ENCODE data around the gene FNDC3A.

FNDC3A gene

DNA sequence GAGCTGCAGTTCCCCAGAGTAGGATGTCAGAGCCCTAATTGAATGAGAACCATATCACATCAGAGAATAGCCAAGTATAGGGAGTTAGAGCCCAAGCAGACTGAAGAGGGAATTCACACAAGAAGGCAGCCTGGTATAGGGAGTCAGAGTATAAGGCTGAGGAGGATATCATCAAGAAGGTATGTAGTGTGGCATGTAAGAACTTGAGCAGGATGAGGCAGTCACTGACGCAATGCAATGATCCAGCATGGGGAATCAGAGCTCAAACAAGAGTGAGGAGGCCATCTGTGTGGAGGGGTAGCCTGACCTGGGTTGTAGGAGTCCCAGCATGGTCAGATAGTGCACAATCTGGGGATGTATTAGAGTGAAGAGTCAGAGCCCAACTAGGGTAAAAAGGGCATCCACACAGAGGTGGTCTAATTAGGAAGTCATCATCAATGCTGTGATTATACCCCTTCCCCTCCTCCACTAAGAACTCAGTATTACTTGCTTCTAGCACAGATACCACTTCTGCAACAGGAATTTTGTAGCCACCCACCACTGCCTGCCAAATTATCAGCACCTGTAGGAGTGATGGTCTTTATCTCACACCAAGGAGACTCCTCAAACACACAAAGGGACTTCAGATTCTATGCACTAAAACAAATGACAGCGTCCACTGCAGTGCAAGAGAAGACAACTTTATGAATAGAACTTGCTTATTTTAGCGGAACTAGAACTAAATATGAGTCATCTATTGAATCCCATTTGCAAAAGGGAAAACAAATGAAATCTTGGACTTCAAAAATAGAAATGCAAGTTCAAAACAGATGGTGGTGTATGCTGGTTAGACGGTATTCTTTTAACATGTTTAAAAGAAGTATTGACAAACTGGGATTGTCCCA lies 107.2 kb downstream of the FNDC3A start:
- peak; percentile 70 for DNase-seq (ENCODE audit: low read depth)
- H3K4me3 ChIP-seq (ENCODE audit: low read depth, low read length), result no peak overlapping the region
- TF ChIP-seq, protein P1, sequence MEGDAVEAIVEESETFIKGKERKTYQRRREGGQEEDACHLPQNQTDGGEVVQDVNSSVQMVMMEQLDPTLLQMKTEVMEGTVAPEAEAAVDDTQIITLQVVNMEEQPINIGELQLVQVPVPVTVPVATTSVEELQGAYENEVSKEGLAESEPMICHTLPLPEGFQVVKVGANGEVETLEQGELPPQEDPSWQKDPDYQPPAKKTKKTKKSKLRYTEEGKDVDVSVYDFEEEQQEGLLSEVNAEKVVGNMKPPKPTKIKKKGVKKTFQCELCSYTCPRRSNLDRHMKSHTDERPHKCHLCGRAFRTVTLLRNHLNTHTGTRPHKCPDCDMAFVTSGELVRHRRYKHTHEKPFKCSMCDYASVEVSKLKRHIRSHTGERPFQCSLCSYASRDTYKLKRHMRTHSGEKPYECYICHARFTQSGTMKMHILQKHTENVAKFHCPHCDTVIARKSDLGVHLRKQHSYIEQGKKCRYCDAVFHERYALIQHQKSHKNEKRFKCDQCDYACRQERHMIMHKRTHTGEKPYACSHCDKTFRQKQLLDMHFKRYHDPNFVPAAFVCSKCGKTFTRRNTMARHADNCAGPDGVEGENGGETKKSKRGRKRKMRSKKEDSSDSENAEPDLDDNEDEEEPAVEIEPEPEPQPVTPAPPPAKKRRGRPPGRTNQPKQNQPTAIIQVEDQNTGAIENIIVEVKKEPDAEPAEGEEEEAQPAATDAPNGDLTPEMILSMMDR (IDR thresholded peaks at IDR 0.05; ENCODE audit: insufficient read depth, low read depth, low read length, missing control alignments), result no peak

DNA sequence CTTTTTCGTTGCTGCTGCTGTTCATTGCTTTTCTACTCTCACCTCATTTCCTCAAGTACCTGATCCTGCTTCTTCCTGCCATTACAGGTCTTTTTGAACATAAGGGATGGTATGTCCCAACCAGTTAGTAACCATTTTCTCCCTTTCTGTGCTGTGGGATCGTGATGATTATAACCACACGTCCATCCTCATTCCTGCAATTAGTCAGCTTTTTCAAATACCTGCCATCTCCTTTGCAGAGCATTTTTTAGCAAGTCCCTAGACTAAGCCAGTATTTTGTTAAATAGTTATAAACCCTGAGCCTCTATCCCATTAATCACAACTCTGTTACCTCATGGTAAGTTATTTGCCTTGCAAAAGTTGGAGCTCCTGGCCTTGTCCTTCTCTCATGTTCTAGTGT lies 109.2 kb downstream of the FNDC3A start:
- TF ChIP-seq, protein P1 (IDR thresholded peaks at IDR 0.05; ENCODE audit: insufficient read depth, low read depth, low read length, missing control alignments), result no peak
- DNase-seq (ENCODE audit: low read depth), result peak; percentile 23
- H3K4me3 ChIP-seq (ENCODE audit: low read depth, low read length), result no peak overlapping the region

DNA sequence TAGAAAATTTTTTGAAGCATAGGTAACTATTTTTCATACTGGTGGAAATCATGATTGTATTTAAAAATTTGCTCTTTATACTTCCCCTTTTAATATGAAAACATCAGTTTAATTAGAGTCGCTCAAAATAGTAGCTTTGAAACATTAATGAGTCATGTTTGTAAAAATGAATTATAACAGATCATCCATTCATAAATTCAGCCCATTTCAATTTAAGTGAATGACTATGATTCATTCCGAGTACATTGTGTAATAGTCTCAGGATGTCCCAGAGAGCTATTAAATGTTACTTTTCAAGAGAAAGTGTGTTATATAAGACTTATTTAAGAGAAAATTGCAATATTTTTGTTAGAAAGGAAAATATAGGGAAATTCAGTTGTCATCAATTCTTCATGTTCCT lies 111.0 kb downstream of the FNDC3A start:
- no peak for DNase-seq (ENCODE audit: low read depth)
- no peak overlapping the region for H3K4me3 ChIP-seq (ENCODE audit: low read depth, low read length)
- TF ChIP-seq, protein P1 (IDR thresholded peaks at IDR 0.05; ENCODE audit: insufficient read depth, low read depth, low read length, missing control alignments), result no peak

DNA sequence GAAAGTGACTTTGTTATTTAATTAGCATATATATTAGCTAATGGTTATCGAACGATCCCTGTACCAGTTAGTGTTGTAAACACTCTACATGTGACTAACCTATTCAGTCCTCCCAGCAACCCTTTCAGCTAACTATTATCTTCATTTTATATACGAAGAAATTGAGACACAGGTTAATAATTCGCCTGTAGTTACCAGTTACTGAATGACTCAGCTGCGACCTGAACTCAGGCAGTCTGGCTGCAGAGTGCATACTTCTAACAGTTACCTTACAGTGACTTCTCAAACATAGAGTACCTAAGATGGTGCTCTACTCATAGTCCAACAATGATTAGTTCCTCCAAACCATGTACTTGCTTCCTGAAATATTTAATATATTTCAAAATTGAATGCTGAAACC lies 117.7 kb downstream of the FNDC3A start:
- no peak for DNase-seq (ENCODE audit: low read depth)
- TF ChIP-seq, protein P1 (IDR thresholded peaks at IDR 0.05; ENCODE audit: insufficient read depth, low read depth, low read length, missing control alignments), result no peak
- no peak overlapping the region for H3K4me3 ChIP-seq (ENCODE audit: low read depth, low read length)

DNA sequence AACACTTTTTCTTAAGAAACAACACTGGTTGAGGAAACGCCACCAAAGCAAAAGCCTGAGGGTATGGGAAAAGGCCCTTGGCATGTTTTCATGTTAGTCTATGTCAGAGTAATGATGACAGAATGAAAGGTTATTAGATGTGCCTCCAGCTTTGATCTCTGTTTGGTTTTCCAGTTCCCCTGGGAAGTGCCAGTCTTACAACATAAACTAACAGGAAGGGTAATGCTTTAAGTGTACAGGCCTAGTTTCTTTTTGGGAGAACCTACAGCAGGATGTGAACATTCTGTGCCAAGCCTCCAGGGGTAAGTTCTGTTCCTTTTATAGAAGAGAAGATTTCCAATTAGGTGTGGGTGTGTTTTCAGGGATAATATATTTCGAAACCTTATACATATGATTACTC lies 121.7 kb downstream of the FNDC3A start:
- no peak overlapping the region for H3K4me3 ChIP-seq (ENCODE audit: low read depth, low read length)
- TF ChIP-seq, protein P1 (IDR thresholded peaks at IDR 0.05; ENCODE audit: insufficient read depth, low read depth, low read length, missing control alignments), result no peak
- no peak for DNase-seq (ENCODE audit: low read depth)

DNA sequence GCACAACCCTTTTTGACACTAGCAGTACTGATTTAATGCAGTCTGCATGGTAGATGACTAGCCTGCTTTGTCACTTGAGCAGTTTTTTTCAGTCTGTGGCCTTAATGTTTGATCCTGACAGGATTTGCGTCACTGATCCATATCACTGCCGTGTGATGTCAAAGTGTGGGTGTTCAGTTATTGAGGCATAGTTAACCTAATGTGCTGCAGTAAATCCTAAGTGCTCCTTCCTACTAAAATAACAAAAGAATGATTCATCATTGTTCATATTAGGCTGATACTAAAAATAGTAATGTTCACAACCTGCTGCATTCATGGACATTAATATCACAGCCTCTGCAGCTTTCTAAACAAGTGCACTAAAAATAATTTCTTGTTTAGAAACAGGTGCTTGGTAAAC lies 122.5 kb downstream of the FNDC3A start:
- no peak for DNase-seq (ENCODE audit: low read depth)
- H3K4me3 ChIP-seq (ENCODE audit: low read depth, low read length), result no peak overlapping the region
- TF ChIP-seq, protein P1 (IDR thresholded peaks at IDR 0.05; ENCODE audit: insufficient read depth, low read depth, low read length, missing control alignments), result no peak
